Fibroblast of upper back skin (primary cell): ENCODE results near the gene GPC5.

ENCODE experiments used
- DNase-seq: peaks from one replicate; pipeline ENCODE4 v3.0.0-alpha.2; 2013

Gene GPC5

GRCh38 chr13:91467236-91467635 lies 68.8 kb downstream of the GPC5 start:
- no peak for DNase-seq

- peak; percentile 28 for DNase-seq
Observed at GRCh38 chr13:91468301-91468700, 69.9 kb downstream of the GPC5 start.

GRCh38 chr13:91470084-91470621 lies 71.7 kb downstream of the GPC5 start:
- DNase-seq, result no peak

- no peak for DNase-seq
Observed at GRCh38 chr13:91470681-91471080, 72.3 kb downstream of the GPC5 start.

GRCh38 chr13:91482427-91482826 lies 84.0 kb downstream of the GPC5 start:
- peak; percentile 16 for DNase-seq

GRCh38 chr13:91491980-91492379 lies 93.6 kb downstream of the GPC5 start:
- DNase-seq, result no peak

- DNase-seq, result no peak
Observed at GRCh38 chr13:91493442-91493841, 95.0 kb downstream of the GPC5 start.

GRCh38 chr13:91498298-91498697 lies 99.9 kb downstream of the GPC5 start:
- DNase-seq, result no peak

GRCh38 chr13:91504216-91504615 lies 105.8 kb downstream of the GPC5 start:
- no peak for DNase-seq

GRCh38 chr13:91506759-91507158 lies 108.3 kb downstream of the GPC5 start:
- no peak for DNase-seq

- no peak for DNase-seq
Observed at GRCh38 chr13:91510058-91510457, 111.6 kb downstream of the GPC5 start.

- no peak for DNase-seq
Observed at GRCh38 chr13:91513790-91514189, 115.4 kb downstream of the GPC5 start.

GRCh38 chr13:91516799-91517198 lies 118.4 kb downstream of the GPC5 start:
- no peak for DNase-seq

- no peak for DNase-seq
Observed at GRCh38 chr13:91520952-91521351, 122.5 kb downstream of the GPC5 start.

- DNase-seq, result peak; percentile 31
Observed at GRCh38 chr13:91523116-91523515, 124.7 kb downstream of the GPC5 start.

- no peak for DNase-seq
Observed at GRCh38 chr13:91526543-91527033, 128.2 kb downstream of the GPC5 start.

- DNase-seq, result no peak
Observed at GRCh38 chr13:91529739-91530482, 131.5 kb downstream of the GPC5 start.

- DNase-seq, result no peak
Observed at GRCh38 chr13:91531646-91532045, 133.2 kb downstream of the GPC5 start.

- no peak for DNase-seq
Observed at GRCh38 chr13:91533354-91533753, 134.9 kb downstream of the GPC5 start.

GRCh38 chr13:91534996-91535395 lies 136.6 kb downstream of the GPC5 start:
- no peak for DNase-seq

- no peak for DNase-seq
Observed at GRCh38 chr13:91537376-91537775, 139.0 kb downstream of the GPC5 start.

- no peak for DNase-seq
Observed at GRCh38 chr13:91539286-91540157, 141.1 kb downstream of the GPC5 start.

GRCh38 chr13:91540158-91540736 lies 141.8 kb downstream of the GPC5 start:
- DNase-seq, result no peak
